IPS-NIHi11 (cell line): ENCODE measurements around the gene VPS37C.
"Not testable (repeated sequence)": the region's sequence is repeated elsewhere in the genome, so short reads cannot be mapped to it uniquely, and the experiment has no call there.

Experiments
- DNase-seq: peaks from one replicate; pipeline ENCODE4 v3.0.0; 2012; ENCODE audit warnings: mixed read lengths, low spot score

The VPS37C gene

GRCh38 chr11:61117168-61117520 is 44.1 kb downstream of the VPS37C start:
- DNase-seq: no peak

DNA sequence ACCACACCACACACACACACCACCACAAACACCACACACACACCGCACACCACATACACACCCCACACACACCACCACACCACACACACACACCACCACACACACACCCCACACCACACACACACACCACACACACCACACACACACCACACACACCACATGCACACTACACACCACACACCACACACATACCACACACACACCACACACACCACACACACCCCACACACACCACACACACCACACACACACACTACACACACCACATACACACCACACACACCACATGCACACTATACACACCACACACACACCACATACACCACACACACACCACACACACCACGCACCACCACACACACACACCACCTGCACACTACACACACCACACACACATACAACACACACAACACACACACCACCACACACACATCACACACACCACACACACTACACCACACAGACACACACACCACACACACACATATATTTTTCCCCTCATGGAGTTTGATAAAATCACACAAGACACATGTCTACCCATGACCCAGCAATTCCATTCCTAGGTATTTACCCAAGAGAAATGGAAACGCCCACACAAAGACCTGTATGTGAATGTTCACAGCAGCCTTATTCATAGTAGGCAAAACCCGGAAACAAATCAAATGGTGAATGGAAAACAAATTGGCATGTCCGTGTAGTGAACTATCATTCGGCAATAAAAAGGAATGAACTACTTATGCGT is 44.6 kb downstream of the VPS37C start:
- no peak for DNase-seq

GRCh38 chr11:61115498-61116224 is 45.6 kb downstream of the VPS37C start:
- DNase-seq: no peak

- DNase-seq: no peak
Measured at GRCh38 chr11:61114913-61115312, 46.3 kb downstream of the VPS37C start.

- DNase-seq: no peak
Measured at GRCh38 chr11:61113201-61113600, 48.0 kb downstream of the VPS37C start.

DNA sequence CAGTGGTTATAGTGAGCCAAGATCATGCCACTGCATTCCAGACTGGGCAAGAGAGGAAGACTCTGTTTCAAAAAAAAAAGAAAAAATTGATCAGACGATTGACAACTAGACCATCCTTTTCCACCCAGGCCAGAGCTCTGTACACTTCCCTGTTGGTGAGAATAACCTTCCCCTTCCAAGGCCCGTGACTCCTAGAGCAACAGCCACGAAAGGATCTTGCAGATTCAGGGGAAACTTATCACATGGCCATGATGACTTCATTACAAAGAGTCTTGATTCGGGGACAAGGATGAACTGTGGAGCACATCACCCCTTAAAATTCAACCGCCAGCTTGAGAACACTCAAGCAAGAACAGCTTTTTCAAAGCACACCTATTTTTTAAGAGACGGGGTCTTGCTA is 48.7 kb downstream of the VPS37C start:
- DNase-seq: no peak

DNA sequence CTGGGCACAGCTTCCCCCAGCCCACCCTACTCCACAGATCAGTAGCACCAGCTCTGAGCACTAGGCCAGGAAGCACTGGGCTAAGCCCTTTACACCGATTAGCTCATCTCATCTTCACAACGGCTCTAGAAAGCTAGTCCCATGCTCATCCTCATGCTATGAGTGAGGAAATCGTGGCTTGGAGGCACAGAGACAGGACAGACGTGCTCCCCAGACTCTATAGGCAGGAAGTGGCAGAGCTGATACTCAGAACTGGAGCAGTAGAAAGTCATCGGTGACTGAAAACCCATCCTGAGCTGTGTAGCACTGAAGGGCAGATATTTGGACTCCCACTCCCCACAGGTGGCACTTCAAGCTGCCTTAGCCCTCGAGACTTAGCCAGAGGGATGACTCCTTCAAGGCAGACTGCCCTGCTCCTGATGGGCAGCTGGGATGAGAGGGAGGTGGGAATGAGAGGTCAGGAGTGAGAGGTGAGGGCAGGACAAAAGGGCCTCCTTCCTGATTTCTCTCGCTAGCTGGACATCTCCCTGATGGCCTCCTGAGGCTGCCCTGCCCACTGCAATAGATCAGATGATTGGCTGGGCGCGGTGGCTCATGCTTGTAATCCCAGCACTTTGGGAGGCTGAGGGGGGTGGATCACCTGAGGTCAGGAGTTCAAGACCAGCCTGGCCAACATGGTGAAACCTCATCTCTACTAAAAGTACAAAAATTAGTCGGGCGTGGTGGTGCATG is 49.3 kb downstream of the VPS37C start:
- DNase-seq: no peak

GRCh38 chr11:61111050-61111435 is 50.2 kb downstream of the VPS37C start:
- DNase-seq: no peak

DNA sequence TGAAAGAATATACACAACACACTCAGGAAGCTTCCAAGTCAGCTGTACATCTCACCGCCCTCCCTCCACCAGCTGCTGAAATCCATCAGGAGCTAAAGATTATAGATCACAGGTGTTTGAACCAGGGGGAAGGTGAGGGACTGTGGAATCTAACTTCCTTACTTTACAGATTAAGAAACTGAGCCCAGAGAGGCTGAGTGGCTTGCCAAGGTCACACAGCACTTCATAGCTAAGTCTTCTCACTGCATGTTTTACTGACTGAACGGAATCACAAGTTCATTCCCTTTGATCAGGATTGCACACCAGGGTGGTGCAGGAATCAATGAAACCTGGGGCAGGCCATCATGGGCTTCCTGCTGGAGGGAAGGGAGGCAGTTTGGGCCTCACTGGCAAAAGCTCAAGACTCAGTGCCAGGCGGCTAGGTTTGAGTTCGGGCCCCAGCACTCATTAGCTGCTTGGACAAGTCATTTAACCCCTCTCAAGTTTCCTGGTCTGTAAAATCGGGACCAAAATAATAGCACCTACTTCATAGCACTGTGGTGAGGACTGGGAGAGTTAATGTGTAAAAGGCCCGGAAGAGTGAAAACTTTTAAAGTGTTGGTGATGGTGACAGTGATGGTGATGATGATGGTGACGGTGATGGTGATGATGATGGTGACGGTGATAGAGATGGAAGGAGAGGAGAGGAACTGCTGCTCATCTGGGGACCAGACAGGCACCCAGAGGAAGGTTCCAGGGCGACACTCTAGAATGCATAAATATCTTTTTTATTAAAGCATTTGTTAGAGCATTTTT is 50.8 kb downstream of the VPS37C start:
- no peak for DNase-seq

DNA sequence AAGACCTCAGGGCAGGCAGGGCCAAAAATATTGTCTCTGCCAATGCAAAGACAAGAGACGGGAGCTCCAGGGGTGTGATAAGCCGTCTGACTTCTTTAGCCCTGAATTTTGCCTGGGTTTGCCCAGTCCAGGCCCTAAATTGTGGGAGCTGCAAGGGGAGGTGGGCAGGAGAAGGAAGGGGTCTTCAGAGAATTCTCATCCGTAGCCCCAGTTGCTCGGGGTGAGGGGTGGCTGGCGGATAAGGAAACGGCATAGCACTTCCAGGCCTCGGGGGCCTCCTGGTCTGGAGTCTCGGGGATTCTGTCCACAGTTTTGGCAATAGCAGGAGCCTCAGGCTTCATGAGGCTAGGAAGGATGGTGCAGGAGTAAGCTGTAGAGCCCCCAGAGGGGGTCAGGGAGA is 51.6 kb downstream of the VPS37C start:
- no peak for DNase-seq

DNA sequence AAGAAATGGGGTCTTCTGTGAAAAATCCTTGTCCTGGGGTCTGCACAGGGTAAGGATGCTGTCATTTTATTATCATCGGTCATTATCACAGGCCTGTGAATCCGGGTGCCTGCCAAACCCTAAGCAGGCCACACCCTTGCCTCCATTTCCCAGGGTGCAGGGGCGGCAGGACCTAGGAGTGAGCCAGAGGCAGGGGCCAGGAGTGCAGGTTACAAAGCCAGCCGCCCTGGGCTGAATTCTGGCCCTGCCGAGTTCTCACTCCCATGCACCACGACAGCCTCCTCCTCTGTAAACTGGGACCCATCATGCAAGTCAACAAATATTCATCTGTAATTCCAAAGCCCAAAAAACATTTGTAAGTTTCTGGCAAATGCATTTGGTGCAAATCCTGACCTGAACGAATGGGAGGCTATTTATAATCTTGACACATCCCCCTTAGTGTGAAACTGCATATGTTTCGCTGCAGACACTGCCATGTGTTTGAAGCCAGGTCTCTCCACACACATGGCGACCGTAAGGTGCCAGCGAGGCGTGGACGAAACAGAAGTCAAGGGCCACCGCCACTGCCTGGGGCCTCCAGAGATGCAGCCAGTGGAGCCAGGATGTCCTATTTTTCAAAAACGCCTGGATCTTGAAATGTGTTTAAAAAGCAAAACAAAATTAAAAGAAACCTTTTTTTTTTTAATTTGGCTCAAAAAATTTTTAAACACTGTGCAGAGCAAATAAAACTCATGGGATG is 52.2 kb downstream of the VPS37C start:
- no peak for DNase-seq

DNA sequence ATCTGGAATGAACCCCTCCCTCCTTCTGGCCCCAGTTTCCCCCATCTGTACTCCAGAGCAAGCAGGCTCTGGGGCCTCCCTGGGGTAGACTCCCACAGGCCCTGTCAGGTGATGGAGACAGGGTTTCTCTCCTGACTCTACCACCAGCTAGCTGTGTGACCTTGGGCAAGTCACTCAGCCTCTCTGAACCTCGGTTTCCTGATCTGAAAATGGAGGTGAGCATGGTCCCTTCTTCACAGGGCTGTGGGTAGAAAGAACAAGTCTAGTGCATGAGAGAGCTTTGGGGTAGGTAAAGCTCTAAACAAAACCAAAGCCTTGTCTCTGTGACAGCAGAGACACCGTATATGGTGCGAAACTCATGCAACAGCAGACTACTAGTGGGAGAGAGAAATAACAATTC is 53.3 kb downstream of the VPS37C start:
- no peak for DNase-seq

GRCh38 chr11:61106894-61107470 is 54.2 kb downstream of the VPS37C start:
- DNase-seq: no peak

DNA sequence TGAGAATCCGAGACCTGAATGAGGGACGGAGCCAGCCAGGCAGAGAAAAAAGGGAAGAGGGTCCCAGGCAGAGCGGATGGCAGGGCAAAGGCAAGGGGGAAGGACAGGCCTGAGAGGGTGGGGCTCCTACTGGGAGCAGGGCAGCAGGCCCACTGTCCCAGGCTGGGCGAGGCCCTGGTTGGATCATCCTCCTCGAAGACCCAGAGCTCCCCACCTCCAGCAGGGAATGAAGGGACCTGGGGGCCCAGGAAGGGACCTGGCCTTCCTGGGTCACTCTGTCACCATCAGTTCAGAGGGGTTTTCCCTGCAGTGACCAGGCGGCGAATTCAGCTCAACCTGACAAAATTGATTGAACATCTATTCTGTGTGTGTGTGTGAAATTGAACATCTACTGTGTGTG is 54.9 kb downstream of the VPS37C start:
- DNase-seq: no peak

GRCh38 chr11:61104963-61105362 is 56.3 kb downstream of the VPS37C start:
- no peak for DNase-seq

GRCh38 chr11:61103851-61104423 is 57.3 kb downstream of the VPS37C start:
- DNase-seq: no peak

- DNase-seq: no peak
Measured at GRCh38 chr11:61102667-61103571, 58.3 kb downstream of the VPS37C start.

GRCh38 chr11:61098778-61099177 is 62.4 kb downstream of the VPS37C start:
- no peak for DNase-seq

DNA sequence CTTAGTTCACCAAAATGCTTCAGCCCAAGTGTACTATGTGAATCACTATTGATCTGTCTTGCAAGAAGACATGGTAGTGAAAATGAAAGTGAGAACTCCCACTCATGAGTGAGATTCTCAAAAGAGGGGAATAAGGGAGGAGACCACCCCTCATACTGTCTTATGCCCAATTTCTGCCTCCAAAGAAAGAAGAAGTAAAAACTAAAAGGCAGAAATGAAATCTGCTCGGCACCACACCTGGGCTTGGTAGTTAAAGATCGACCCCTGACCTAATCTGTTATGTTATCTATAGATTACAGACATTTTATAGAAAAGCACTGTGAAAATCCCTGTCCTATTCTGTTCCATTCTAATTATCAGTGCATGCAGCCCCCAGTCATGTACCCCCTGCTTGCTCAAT is 63.0 kb downstream of the VPS37C start:
- DNase-seq: not testable (repeated sequence)

DNA sequence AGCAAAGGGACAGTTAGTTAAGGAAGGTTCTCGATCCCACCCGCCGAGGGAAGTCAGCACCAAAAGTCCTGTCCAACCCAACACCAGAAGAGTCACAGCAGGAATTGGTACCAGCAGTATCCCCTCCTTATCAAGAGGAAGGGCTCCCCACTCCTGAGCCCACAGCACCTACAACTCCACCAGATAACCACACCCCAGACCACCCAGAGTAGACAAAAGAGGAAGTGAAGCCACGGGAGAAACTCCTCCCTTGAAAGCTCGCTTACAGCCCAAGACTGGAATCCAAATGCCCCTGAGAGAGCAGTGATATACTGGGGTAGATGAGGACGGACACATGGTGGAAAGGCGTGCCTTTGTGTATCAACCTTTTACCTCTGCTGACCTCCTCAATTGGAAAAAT is 66.2 kb downstream of the VPS37C start:
- DNase-seq: no peak
